ENCODE results near the gene GNG12. TPM values are rescaled to one million over a fixed set of nuclear protein-coding genes. Genes with fewer than 3 reads are reported as not detected.

GNG12 gene
- total RNA-seq = 100 to 1,000 TPM in 1 of 9 donors, 10 to 100 TPM in 8; 75.7 to 121 (median 85.2) TPM
- 100 to 1,000 TPM in 1 of 3 donors, 10 to 100 TPM in 2; 15.3 to 102 (median 19.9) TPM for polyA plus RNA-seq
- long read RNA-seq, donor 1, full-length matches to known transcripts = 35 of 41 reads
- long read RNA-seq, donor 1, partial matches to known transcripts = 6 of 41 reads
- long read RNA-seq, donor 1, other reads (novel, unspliced or antisense) = 0 of 41 reads
- long read RNA-seq, donor 2, full-length matches to known transcripts = 35 of 35 reads
- long read RNA-seq, donor 2, partial matches to known transcripts = 0 of 35 reads
- long read RNA-seq, donor 2, other reads (novel, unspliced or antisense) = 0 of 35 reads
- long read RNA-seq, donor 3, full-length matches to known transcripts = 25 of 30 reads
- long read RNA-seq, donor 3, partial matches to known transcripts = 5 of 30 reads
- long read RNA-seq, donor 3, other reads (novel, unspliced or antisense) = 0 of 30 reads
- long read RNA-seq, donor 4, full-length matches to known transcripts = 48 of 64 reads
- long read RNA-seq, donor 4, partial matches to known transcripts = 0 of 64 reads
- long read RNA-seq, donor 4, other reads (novel, unspliced or antisense) = 16 of 64 reads
- long read RNA-seq, donor 5, full-length matches to known transcripts = 133 of 163 reads
- long read RNA-seq, donor 5, partial matches to known transcripts = 3 of 163 reads
- long read RNA-seq, donor 5, other reads (novel, unspliced or antisense) = 27 of 163 reads
- long read RNA-seq, donor 6, full-length matches to known transcripts = 41 of 55 reads
- long read RNA-seq, donor 6, partial matches to known transcripts = 1 of 55 reads
- long read RNA-seq, donor 6, other reads (novel, unspliced or antisense) = 13 of 55 reads
- long read RNA-seq, donor 7, full-length matches to known transcripts = 13 of 13 reads
- long read RNA-seq, donor 7, partial matches to known transcripts = 0 of 13 reads
- long read RNA-seq, donor 7, other reads (novel, unspliced or antisense) = 0 of 13 reads
- long read RNA-seq, donor 8, full-length matches to known transcripts = 38 of 38 reads
- long read RNA-seq, donor 8, partial matches to known transcripts = 0 of 38 reads
- long read RNA-seq, donor 8, other reads (novel, unspliced or antisense) = 0 of 38 reads
- long read RNA-seq, donor 9, full-length matches to known transcripts = 29 of 34 reads
- long read RNA-seq, donor 9, partial matches to known transcripts = 5 of 34 reads
- long read RNA-seq, donor 9, other reads (novel, unspliced or antisense) = 0 of 34 reads
- long read RNA-seq, donor 10, full-length matches to known transcripts = 12 of 12 reads
- long read RNA-seq, donor 10, partial matches to known transcripts = 0 of 12 reads
- long read RNA-seq, donor 10, other reads (novel, unspliced or antisense) = 0 of 12 reads

- Histone ChIP-seq H3K36me3 (replicated peaks in 1 of 2) (no peaks in the 10 kb centered on the region), H3K27ac (peak within 1 kb of the TSS; percentile 69 to 94 (median 89)), H3K27me3 (no peaks in the 10 kb centered on the region), H3K4me3 (peak within 1 kb of the TSS; percentile 10 to 79 (median 67)), H3K4me1 (replicated peaks in 1 of 2) (peaks cover 29 to 67% of the 10 kb centered on the region in 2 donors), H3K9me3 (replicated peaks in 1 of 3) (no peaks in the 10 kb centered on the region)
- DNase-seq = peak; percentile 80 to 88 (median 81)
- no peak for TF ChIP-seq CTCF (IDR thresholded peaks at IDR 0.05)
- peak; percentile 26 to 71 for TF ChIP-seq POLR2A (IDR thresholded peaks at IDR 0.05)
- WGBS, 4 donors = 0 to 3% (median 1%) methylated on average over 1 to 94 of the region's 94 CpGs
- intact Hi-C loops (cut with DNase I) = loop anchor here in 1 of 2 donors (5.0 kb wide), 1 partner anchor 146 kb away; the partner anchor contains the start of gene GADD45A
Measured at GRCh38 chr1:67832737-67833601, at the start of gene GNG12. GNG12 (minus strand) TSS chr1:67833467; CDS start chr1:67707686, 125,781 bp downstream.

GRCh38 chr1:67882196-67882958 is 49.1 kb upstream of the GNG12 start:
- Histone ChIP-seq H3K27ac (no peak overlapping the region), H3K27me3 (no peaks in the 10 kb centered on the region), H3K9me3 (replicated peaks in 1 of 3) (no peaks in the 10 kb centered on the region), H3K36me3 (replicated peaks in 1 of 2) (no peaks in the 10 kb centered on the region), H3K4me1 (replicated peaks in 1 of 2) (peaks cover 0 to 11% of the 10 kb centered on the region in 2 donors), H3K4me3 (no peak overlapping the region)
- no peak for DNase-seq
- TF ChIP-seq POLR2A (IDR thresholded peaks at IDR 0.05) = no peak
- TF ChIP-seq CTCF (IDR thresholded peaks at IDR 0.05) = no peak
- intact Hi-C loops (cut with DNase I) = no loop called here

GRCh38 chr1:67880056-67880601 is 46.9 kb upstream of the GNG12 start:
- Histone ChIP-seq H3K27ac (peak overlapping the region in 2 of 5 donors; percentile 17 to 56), H3K36me3 (replicated peaks in 1 of 2) (no peaks in the 10 kb centered on the region), H3K27me3 (no peaks in the 10 kb centered on the region), H3K4me3 (no peak overlapping the region), H3K9me3 (replicated peaks in 1 of 3) (no peaks in the 10 kb centered on the region), H3K4me1 (replicated peaks in 1 of 2) (peaks cover 0 to 11% of the 10 kb centered on the region in 2 donors)
- TF ChIP-seq CTCF (IDR thresholded peaks at IDR 0.05) = no peak
- TF ChIP-seq POLR2A (IDR thresholded peaks at IDR 0.05) = no peak
- peak; percentile 51 to 83 (median 76) for DNase-seq
- intact Hi-C loops (cut with DNase I) = no loop called here
- 13 to 39% (median 23%) methylated on average over 3 of the region's 3 CpGs for WGBS, 4 donors

All from adrenal gland (tissue), 19 donors.